A549 (cell line): Measurements from ENCODE around the gene KLHL29. TPM values are rescaled to one million over a fixed set of nuclear protein-coding genes. Genes with fewer than 3 reads are reported as not detected.
A peak's percentile ranks its signal among the peaks of the same experiment; 100 is the strongest.

Experiments used
- ATAC-seq, 2 experiments: fragments of 200-7000 bp in 1 of 2; fragments of >200 bp in 1 of 2; cut with Nextera tagmentation in 1 of 2; cut with Tn5 transposase in 1 of 2; 3 replicates each; pipeline versions ENCODE4 v1.8.0 to v1.9.1; 2018 to 2020; ENCODE audit warnings: mild to moderate bottlenecking in 1 of 2, moderate library complexity in 1 of 2
- CTCF ChIA-PET: fragments of 300-600 bp; sonication (Branson Sonifier 250); formaldehyde crosslinking; extraction: SDS; loops from one replicate; lab custom pipeline; 2021; ENCODE audit warnings: antibody characterized with exemption, inconsistent platforms; lab: Yijun Ruan, JAX
- POLR2A ChIA-PET: fragments of 350-600 bp; formaldehyde crosslinking; extraction: SDS; loops from one replicate; lab custom pipeline; 2021; ENCODE audit warnings: antibody characterized with exemption, inconsistent platforms; lab: Yijun Ruan, JAX
- DNase-seq, 2 experiments: peaks; one replicate each; pipeline versions ENCODE4 v3.0.0 to v3.0.0-alpha.2; 2011 to 2016; ENCODE audit warnings: low read depth in 1 of 2, low spot score in 1 of 2
- FAIRE-seq: peaks from 2 replicates; lab custom pipeline; 2011; peaks lifted over from hg19 to GRCh38; lab: Jason Lieb, UNC
- H3K27ac ChIP-seq, 2 experiments: fragments of >200 bp; sonication (Bioruptor Twin); formaldehyde crosslinking; 3 replicates each; pipeline ENCODE4 v1.5.1; 2016 to 2017
- H3K4me1 ChIP-seq: fragments of >200 bp; sonication (Bioruptor Twin); formaldehyde crosslinking; 3 replicates; pipeline ENCODE4 v1.6.1; 2016
- H3K4me2 ChIP-seq: fragments of >200 bp; sonication (Bioruptor Twin); formaldehyde crosslinking; 3 replicates; pipeline ENCODE4 v1.6.1; 2016
- H3K4me3 ChIP-seq: fragments of >200 bp; sonication (Bioruptor Twin); formaldehyde crosslinking; 3 replicates; pipeline ENCODE4 v1.5.1; 2016
- H3K9me3 ChIP-seq: fragments of >200 bp; sonication (Bioruptor Twin); formaldehyde crosslinking; 3 replicates; pipeline ENCODE4 v1.6.1; 2016
- CEBPB ChIP-seq, 2 experiments: fragments of >200 bp in 1 of 2; sonication (Bioruptor Twin) in 1 of 2; formaldehyde crosslinking in 1 of 2; IDR thresholded peaks; 2 replicates each; pipeline ENCODE4 v1.6.1; 2012 to 2016
- CHD2 ChIP-seq: fragments of 150-350 bp; IDR thresholded peaks from 2 replicates; pipeline ENCODE4 v1.6.1; 2014; ENCODE audit warnings: low read length; ENCODE audit not compliant: partially characterized antibody
- CHD4 ChIP-seq: fragments of 200-600 bp; sonication (generic); IDR thresholded peaks from 2 replicates; pipeline ENCODE4 v1.6.1; 2016; ENCODE audit warnings: antibody characterized with exemption, mild to moderate bottlenecking, borderline replicate concordance
- EHMT2 ChIP-seq: fragments of 200-600 bp; sonication (generic); IDR thresholded peaks from 2 replicates; pipeline ENCODE4 v1.6.1; 2016; ENCODE audit warnings: antibody characterized with exemption, low read depth, mild to moderate bottlenecking, moderate library complexity
- ELK1 ChIP-seq: fragments of 150-350 bp; IDR thresholded peaks from 2 replicates; pipeline ENCODE4 v1.6.1; 2014; ENCODE audit warnings: low read depth, mild to moderate bottlenecking, low read length
- FOSB ChIP-seq: fragments of 250-450 bp; sonication (Bioruptor Pico); IDR thresholded peaks from 2 replicates; pipeline ENCODE4 v1.5.0; 2020; ENCODE audit warnings: mild to moderate bottlenecking, moderate library complexity
- GATA3 ChIP-seq: IDR thresholded peaks from 2 replicates; pipeline ENCODE4 v1.6.1; 2012; ENCODE audit warnings: borderline replicate concordance
- HDAC2 ChIP-seq: fragments of 200-600 bp; sonication (generic); IDR thresholded peaks from 2 replicates; pipeline ENCODE4 v1.6.1; 2016
- HES2 ChIP-seq: fragments of >200 bp; sonication (Bioruptor Twin); formaldehyde crosslinking; IDR thresholded peaks from 2 replicates; pipeline ENCODE4 v1.6.1; 2016
- JUN ChIP-seq, 2 experiments: fragments of >200 bp; sonication (Bioruptor Twin); formaldehyde crosslinking; IDR thresholded peaks; 2 replicates in 1 of 2; 3 replicates in 1 of 2; pipeline ENCODE4 v1.6.1; 2016 to 2017
- MYC ChIP-seq: IDR thresholded peaks from 2 replicates; pipeline ENCODE4 v1.6.1; 2012; ENCODE audit warnings: mild to moderate bottlenecking, inconsistent platforms, low read length, improper control_type of control experiment, borderline replicate concordance
- NFE2L2 ChIP-seq: fragments of 150-350 bp; conservative IDR thresholded peaks from 2 replicates; pipeline ENCODE4 v1.6.1; 2014; ENCODE audit warnings: low read length
- NPAS2 ChIP-seq: fragments of 250-450 bp; sonication (Bioruptor Pico); IDR thresholded peaks from 2 replicates; pipeline ENCODE4 v1.8.0; 2022; ENCODE audit warnings: mild to moderate bottlenecking, moderate library complexity, borderline replicate concordance
- PHF8 ChIP-seq: fragments of 200-600 bp; sonication (generic); IDR thresholded peaks from 2 replicates; pipeline ENCODE4 v1.6.1; 2016; ENCODE audit warnings: low read depth, mild to moderate bottlenecking, antibody characterized with exemption, moderate library complexity, borderline replicate concordance
- POLR2A ChIP-seq: IDR thresholded peaks from 2 replicates; pipeline ENCODE4 v1.6.1; 2012; ENCODE audit warnings: mild to moderate bottlenecking, low read length
- POLR2AphosphoS2 ChIP-seq: conservative IDR thresholded peaks from 2 replicates; pipeline ENCODE4 v1.6.1; 2012; ENCODE audit warnings: low read length, improper control_type of control experiment, inconsistent platforms
- RAD21 ChIP-seq, 2 experiments: fragments of >200 bp in 1 of 2; sonication (Bioruptor Twin) in 1 of 2; formaldehyde crosslinking in 1 of 2; IDR thresholded peaks in 1 of 2; conservative IDR thresholded peaks in 1 of 2; 2 replicates in 1 of 2; 3 replicates in 1 of 2; pipeline ENCODE4 v1.6.1; 2012 to 2018; ENCODE audit warnings: inconsistent platforms in 1 of 2
- RARB ChIP-seq: fragments of 250-450 bp; sonication (Bioruptor Pico); IDR thresholded peaks from 2 replicates; pipeline ENCODE4 v1.8.0; 2021; ENCODE audit warnings: mild to moderate bottlenecking, moderate library complexity
- RCOR1 ChIP-seq: fragments of 150-350 bp; IDR thresholded peaks from 2 replicates; pipeline ENCODE4 v1.6.1; 2014; ENCODE audit warnings: antibody characterized with exemption, low read length, low read depth
- RFX5 ChIP-seq: fragments of 450-650 bp; IDR thresholded peaks from 2 replicates; pipeline ENCODE4 v1.7.1; 2014; ENCODE audit warnings: antibody characterized with exemption, mild to moderate bottlenecking, moderate library complexity
- RNF2 ChIP-seq: fragments of 200-600 bp; sonication (generic); IDR thresholded peaks from 2 replicates; pipeline ENCODE4 v1.6.1; 2016; ENCODE audit warnings: low read depth, mild to moderate bottlenecking, antibody characterized with exemption, moderate library complexity, borderline replicate concordance
- SREBF2 ChIP-seq: fragments of 450-650 bp; IDR thresholded peaks from 2 replicates; pipeline ENCODE4 v1.6.1; 2014; ENCODE audit warnings: mild to moderate bottlenecking, moderate library complexity
- ZC3H11A ChIP-seq: fragments of 450-650 bp; IDR thresholded peaks from 2 replicates; pipeline ENCODE4 v1.6.1; 2014; ENCODE audit warnings: antibody characterized with exemption, mild to moderate bottlenecking
- WGBS: methylation state at CpG from one replicate; pipeline ENCODE4 v1.1.6; 2017; ENCODE audit errors: missing lambda C conversion rate; 5-methylcytosine and 5-hydroxymethylcytosine counted together
- polyA plus RNA-seq, 4 experiments: library from polyadenylated mRNA; depleted of rRNA in 3 of 4; stranded (reverse); fragments of >200 nt; fragmentation: RNase III in 1 of 4; extraction: RNeasy Plus Mini Kit Qiagen cat#74134 plus additional on column Dnase treatment in 1 of 4; gene quantifications; 2 replicates in 3 of 4; 3 replicates in 1 of 4; pipeline ENCODE4 v1.2.3, GENCODE V29; 2011 to 2017
- TF ChIP-seq, protein P1 (sequence below): fragments of 250-450 bp; sonication (Bioruptor Pico); IDR thresholded peaks from 2 replicates; pipeline ENCODE4 v1.5.0; 2020; ENCODE audit warnings: low read depth, mild to moderate bottlenecking, moderate library complexity
- TF ChIP-seq, protein P2 (sequence below): fragments of 250-450 bp; sonication (Bioruptor Pico); IDR thresholded peaks from 2 replicates; pipeline ENCODE4 v1.5.0; 2021; ENCODE audit warnings: mild to moderate bottlenecking, moderate library complexity, borderline replicate concordance

The KLHL29 gene
- polyA plus RNA-seq, 2 of the 4 experiments (the other 2 are of a cell fraction), result 1.3 to 2.5 TPM

DNA sequence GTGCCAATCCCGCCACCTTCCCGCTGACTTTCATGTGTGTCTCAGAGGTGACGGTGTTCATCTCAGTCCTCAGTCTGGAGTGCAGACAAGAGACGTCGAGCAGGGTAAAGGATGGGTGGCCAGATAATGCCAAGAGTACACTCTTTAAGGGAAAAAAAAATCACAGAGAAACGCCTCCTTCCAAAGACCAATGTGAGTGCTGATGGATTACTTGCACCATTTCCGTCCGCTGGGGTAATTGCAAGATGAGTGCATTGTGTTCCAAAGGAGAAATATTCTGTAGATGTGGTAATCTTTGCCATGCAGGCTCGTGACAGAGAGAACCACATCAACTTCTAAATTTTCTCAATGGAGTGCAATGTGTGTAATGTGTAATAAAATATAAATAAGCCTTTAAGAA is 81.0 kb downstream of the KLHL29 start:
- H3K27ac ChIP-seq, result no peak overlapping the region
- FAIRE-seq (no peak), DNase-seq (no peak), ATAC-seq (no peak)
- no peaks in the 10 kb centered on the region for H3K9me3 ChIP-seq
- ChIA-PET CTCF (no interaction called here), POLR2A (no interaction called here)
- H3K4me3 ChIP-seq, result no peak overlapping the region
- no peak for TF ChIP-seq RCOR1
- TF ChIP-seq CEBPB (IDR thresholded peaks at IDR 0.05), result no peak
- TF ChIP-seq CHD2, result no peak
- no peak overlapping the region for H3K4me2 ChIP-seq
- no peaks in the 10 kb centered on the region for H3K4me1 ChIP-seq
- 64% methylated on average over 9 of the region's 9 CpGs for WGBS

GRCh38 chr2:23467618-23468017 is 82.6 kb downstream of the KLHL29 start:
- CTCF ChIA-PET, result interaction anchor here (0.6 to 1.7 kb wide), 4 partner anchors 9 to 43 kb away, joined by 3 to 4 read pairs (median 3); no protein-coding TSS in a partner anchor
- Histone ChIP-seq H3K4me2 (no peak overlapping the region), H3K27ac (no peak overlapping the region)
- no peak for ATAC-seq
- DNase-seq, result no peak
- no peak for FAIRE-seq
- TF ChIP-seq, protein P1, sequence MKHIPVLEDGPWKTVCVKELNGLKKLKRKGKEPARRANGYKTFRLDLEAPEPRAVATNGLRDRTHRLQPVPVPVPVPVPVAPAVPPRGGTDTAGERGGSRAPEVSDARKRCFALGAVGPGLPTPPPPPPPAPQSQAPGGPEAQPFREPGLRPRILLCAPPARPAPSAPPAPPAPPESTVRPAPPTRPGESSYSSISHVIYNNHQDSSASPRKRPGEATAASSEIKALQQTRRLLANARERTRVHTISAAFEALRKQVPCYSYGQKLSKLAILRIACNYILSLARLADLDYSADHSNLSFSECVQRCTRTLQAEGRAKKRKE (CRISPR knock-in tag), result no peak
- TF ChIP-seq FOSB (CRISPR knock-in tag) (no peak), RNF2 (no peak)
- TF ChIP-seq, all 56 proteins: peak for 0
- Histone ChIP-seq H3K4me1 (no peaks in the 10 kb centered on the region), H3K4me3 (no peak overlapping the region), H3K9me3 (no peaks in the 10 kb centered on the region)
- POLR2A ChIA-PET, result no interaction called here
- WGBS, result 64% methylated on average over 10 of the region's 10 CpGs

- POLR2A ChIA-PET, result no interaction called here
- H3K4me3 ChIP-seq, result no peak overlapping the region
Observed at GRCh38 chr2:23468474-23469141, 83.6 kb downstream of the KLHL29 start.

DNA sequence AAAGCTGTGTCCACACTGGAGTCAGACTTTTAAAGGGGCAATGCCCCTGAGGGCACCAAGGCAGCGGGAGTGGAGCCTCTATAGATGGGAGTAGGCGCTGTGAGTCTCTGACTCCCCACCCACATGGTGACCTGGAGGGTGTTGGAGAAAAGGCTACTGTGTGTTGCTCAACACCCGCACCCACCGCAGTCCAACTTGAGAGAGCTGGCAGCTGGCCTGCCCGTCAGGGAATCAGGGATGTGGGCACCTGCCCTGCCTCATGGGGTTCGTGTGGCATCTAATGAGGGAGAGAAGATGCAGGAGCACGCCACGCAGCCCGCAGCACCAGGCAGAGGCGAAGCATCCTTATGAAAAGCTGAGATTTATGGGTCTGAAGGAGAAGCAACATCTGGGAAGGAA is 84.2 kb downstream of the KLHL29 start:
- no peak for FAIRE-seq
- no peak for ATAC-seq
- CTCF ChIA-PET, result no interaction called here
- WGBS, result 74% methylated on average over 10 of the region's 10 CpGs
- H3K9me3 ChIP-seq, result no peaks in the 10 kb centered on the region
- H3K27ac ChIP-seq, result no peak overlapping the region
- no peak for DNase-seq
- no peak overlapping the region for H3K4me3 ChIP-seq
- POLR2A ChIA-PET, result interaction anchor here (0.7 kb wide), 1 partner anchor 1574 kb away, joined by 3 read pairs; no protein-coding TSS in a partner anchor
- no peaks in the 10 kb centered on the region for H3K4me1 ChIP-seq
- no peak overlapping the region for H3K4me2 ChIP-seq
- TF ChIP-seq EHMT2, result no peak
- TF ChIP-seq POLR2AphosphoS2, result no peak
- TF ChIP-seq, protein P1 (CRISPR knock-in tag), result no peak
- no peak for TF ChIP-seq ELK1
- no peak for TF ChIP-seq RAD21 (conservative IDR thresholded peaks at IDR 0.05 in 1 of 2, IDR thresholded peaks at IDR 0.05 in 1 of 2)
- no peak for TF ChIP-seq HES2
- no peak for TF ChIP-seq GATA3
- TF ChIP-seq ZC3H11A, result no peak
- TF ChIP-seq RCOR1, result no peak
- no peak for TF ChIP-seq NPAS2 (CRISPR knock-in tag)
- TF ChIP-seq CHD2, result no peak
- TF ChIP-seq HDAC2, result no peak

More at GRCh38 chr2:23468474-23469141, 83.6 kb downstream of the KLHL29 start:
- TF ChIP-seq CHD2, result no peak
- TF ChIP-seq FOSB (CRISPR knock-in tag), result no peak
- TF ChIP-seq SREBF2, result no peak
- no peak for TF ChIP-seq PHF8
- no peak for TF ChIP-seq NPAS2 (CRISPR knock-in tag)
- TF ChIP-seq POLR2A, result no peak
- no peak for TF ChIP-seq RARB (CRISPR knock-in tag)
- TF ChIP-seq CHD4, result no peak
- TF ChIP-seq, protein P2, sequence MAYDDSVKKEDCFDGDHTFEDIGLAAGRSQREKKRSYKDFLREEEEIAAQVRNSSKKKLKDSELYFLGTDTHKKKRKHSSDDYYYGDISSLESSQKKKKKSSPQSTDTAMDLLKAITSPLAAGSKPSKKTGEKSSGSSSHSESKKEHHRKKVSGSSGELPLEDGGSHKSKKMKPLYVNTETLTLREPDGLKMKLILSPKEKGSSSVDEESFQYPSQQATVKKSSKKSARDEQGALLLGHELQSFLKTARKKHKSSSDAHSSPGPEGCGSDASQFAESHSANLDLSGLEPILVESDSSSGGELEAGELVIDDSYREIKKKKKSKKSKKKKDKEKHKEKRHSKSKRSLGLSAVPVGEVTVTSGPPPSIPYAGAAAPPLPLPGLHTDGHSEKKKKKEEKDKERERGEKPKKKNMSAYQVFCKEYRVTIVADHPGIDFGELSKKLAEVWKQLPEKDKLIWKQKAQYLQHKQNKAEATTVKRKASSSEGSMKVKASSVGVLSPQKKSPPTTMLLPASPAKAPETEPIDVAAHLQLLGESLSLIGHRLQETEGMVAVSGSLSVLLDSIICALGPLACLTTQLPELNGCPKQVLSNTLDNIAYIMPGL (CRISPR knock-in tag), result no peak
- TF ChIP-seq MYC, result no peak
- TF ChIP-seq RFX5, result no peak
- no peak for TF ChIP-seq JUN (IDR thresholded peaks at IDR 0.05)
- no peak for TF ChIP-seq NFE2L2
- H3K4me2 ChIP-seq, result no peak overlapping the region
- no peak for DNase-seq
- H3K27ac ChIP-seq, result no peak overlapping the region
- no peaks in the 10 kb centered on the region for H3K4me1 ChIP-seq
- CTCF ChIA-PET, result no interaction called here
- WGBS, result 65% methylated on average over 15 of the region's 15 CpGs
- ATAC-seq, result peak in 1 of 2 experiments; percentile 57; a peak in 3 of 6 replicates
- no peak for FAIRE-seq
- no peaks in the 10 kb centered on the region for H3K9me3 ChIP-seq
